Upper lobe of right lung (tissue), 1 donor: ENCODE results near the gene CCM2L. TPM values are rescaled to one million over a fixed set of nuclear protein-coding genes. Genes with fewer than 3 reads are reported as not detected.

Source experiments
- ATAC-seq: fragments of 200-7000 bp; cut with Tn5 transposase; one replicate; pipeline ENCODE4 v1.9.1; 2020; ENCODE audit warnings: mild to moderate bottlenecking, moderate library complexity
- DNase-seq: peaks from one replicate; pipeline ENCODE4 v3.0.0-alpha.2; 2020
- H3K27ac ChIP-seq: fragments of 200-600 bp; one replicate; pipeline ENCODE4 v1.8.0; 2022
- H3K27me3 ChIP-seq: fragments of 200-600 bp; one replicate; pipeline ENCODE4 v1.8.0; 2022; ENCODE audit warnings: mild to moderate bottlenecking
- H3K36me3 ChIP-seq: fragments of 200-600 bp; one replicate; pipeline ENCODE4 v1.8.0; 2022
- H3K4me1 ChIP-seq: fragments of 200-600 bp; one replicate; pipeline ENCODE4 v1.8.0; 2022
- H3K4me3 ChIP-seq: fragments of 200-600 bp; one replicate; pipeline ENCODE4 v1.8.0; 2022; ENCODE audit warnings: mild to moderate bottlenecking
- H3K9me3 ChIP-seq: fragments of 200-600 bp; one replicate; pipeline ENCODE4 v1.8.0; 2022
- CTCF ChIP-seq: fragments of 200-600 bp; IDR thresholded peaks from one replicate; pipeline ENCODE4 v1.8.0; 2022; ENCODE audit warnings: antibody characterized with exemption
- intact Hi-C: fragments of 100-400 bp; cut with DNase I; formaldehyde crosslinking; loops from one replicate; pipeline ENCODE4 v1.11.0; 2022
- total RNA-seq: library from RNA; stranded (reverse); fragmentation: NEBNext Ultra II Directional; extraction: Animal tissue kit (Norgen Biotek cat#: 25700); gene quantifications from one replicate; pipeline ENCODE4 v1.2.1, GENCODE V29; 2021
- donor health status: DM: no; HTN: yes; CAD: no; lungs with severe emphysema.

The CCM2L gene
- total RNA-seq, 1 donor from 2014 or later = 23.2 TPM

GRCh38 chr20:32036716-32037485 is 26.7 kb downstream of the CCM2L start:
- no peak for TF ChIP-seq CTCF
- no peaks in the 10 kb centered on the region for H3K9me3 ChIP-seq
- intact Hi-C loops = no loop called here
- H3K4me3 ChIP-seq = no peak overlapping the region
- H3K27ac ChIP-seq = no peak overlapping the region
- peaks cover 7% of the 10 kb centered on the region for H3K4me1 ChIP-seq
- H3K36me3 ChIP-seq = no peaks in the 10 kb centered on the region
- ATAC-seq (no peak), DNase-seq (no peak)
- peaks cover 18% of the 10 kb centered on the region for H3K27me3 ChIP-seq

- Histone ChIP-seq H3K4me1 (peaks cover 7% of the 10 kb centered on the region), H3K4me3 (no peak overlapping the region), H3K27ac (no peak overlapping the region), H3K9me3 (no peaks in the 10 kb centered on the region), H3K27me3 (peaks cover 18% of the 10 kb centered on the region), H3K36me3 (no peaks in the 10 kb centered on the region)
- ATAC-seq (no peak), DNase-seq (no peak)
- intact Hi-C loops = no loop called here
- TF ChIP-seq CTCF = no peak
Measured at GRCh38 chr20:32037929-32038328, 27.7 kb downstream of the CCM2L start.

GRCh38 chr20:32040142-32040953 is 30.1 kb downstream of the CCM2L start:
- TF ChIP-seq CTCF = no peak
- Histone ChIP-seq H3K9me3 (no peaks in the 10 kb centered on the region), H3K36me3 (no peaks in the 10 kb centered on the region), H3K27ac (peak overlapping the region; percentile 24), H3K27me3 (peaks cover 18% of the 10 kb centered on the region), H3K4me3 (no peak overlapping the region), H3K4me1 (no peaks in the 10 kb centered on the region)
- peak; percentile 84 for DNase-seq
- intact Hi-C loops = no loop called here
- ATAC-seq = peak; percentile 93

GRCh38 chr20:32045999-32046398 is 35.8 kb downstream of the CCM2L start:
- intact Hi-C loops = no loop called here
- no peak overlapping the region for H3K4me3 ChIP-seq
- H3K36me3 ChIP-seq = no peaks in the 10 kb centered on the region
- no peaks in the 10 kb centered on the region for H3K4me1 ChIP-seq
- H3K27me3 ChIP-seq = peaks cover 8% of the 10 kb centered on the region
- no peak for DNase-seq
- no peak for ATAC-seq
- TF ChIP-seq CTCF = no peak
- no peaks in the 10 kb centered on the region for H3K9me3 ChIP-seq
- H3K27ac ChIP-seq = no peak overlapping the region

GRCh38 chr20:32050324-32050841 is 40.1 kb downstream of the CCM2L start:
- H3K4me3 ChIP-seq = no peak overlapping the region
- H3K9me3 ChIP-seq = no peaks in the 10 kb centered on the region
- H3K4me1 ChIP-seq = peaks cover 10% of the 10 kb centered on the region
- H3K27ac ChIP-seq = no peak overlapping the region
- ATAC-seq (no peak), DNase-seq (no peak)
- H3K36me3 ChIP-seq = no peaks in the 10 kb centered on the region
- TF ChIP-seq CTCF = no peak
- intact Hi-C loops = no loop called here
- peaks cover 47% of the 10 kb centered on the region for H3K27me3 ChIP-seq
